BJ (cell line): Measurements from ENCODE around the gene ZFP62. TPM values are rescaled to one million over a fixed set of nuclear protein-coding genes. Genes with fewer than 3 reads are reported as not detected.
"Not testable (repeated sequence)": the region's sequence is repeated elsewhere in the genome, so short reads cannot be mapped to it uniquely, and the experiment has no call there.

Source experiments
- CTCF ChIA-PET: fragments of 350-600 bp; formaldehyde crosslinking; extraction: SDS; loops from one replicate; lab custom pipeline; 2021; ENCODE audit warnings: antibody characterized with exemption, inconsistent platforms; lab: Yijun Ruan, JAX
- POLR2A ChIA-PET: fragments of 300-600 bp; sonication (Branson Sonifier 250); formaldehyde crosslinking; extraction: SDS; loops from one replicate; lab custom pipeline; 2021; ENCODE audit warnings: antibody characterized with exemption; lab: Charles Lee
- DNase-seq: peaks from one replicate; pipeline ENCODE4 v3.0.0-alpha.2; 2011; ENCODE audit warnings: low read depth
- H3K27me3 ChIP-seq: 2 replicates; pipeline ENCODE4 v1.6.0; 2011; ENCODE audit warnings: low read length; ENCODE audit not compliant: control insufficient read depth, insufficient read depth
- H3K36me3 ChIP-seq: 2 replicates; pipeline ENCODE4 v1.5.1; 2011; ENCODE audit warnings: low read length; ENCODE audit not compliant: control insufficient read depth, insufficient read depth
- H3K4me3 ChIP-seq: 2 replicates; pipeline ENCODE4 v1.5.1; 2011; ENCODE audit warnings: low read depth, mild to moderate bottlenecking, control low read depth, low read length
- CTCF ChIP-seq: IDR thresholded peaks from 2 replicates; pipeline ENCODE4 v1.5.1; 2011; ENCODE audit warnings: low read depth, mild to moderate bottlenecking, control low read depth, inconsistent platforms, low read length, moderate library complexity; ENCODE audit not compliant: insufficient read depth
- polyA plus RNA-seq: library from polyadenylated mRNA; depleted of rRNA; stranded (reverse); fragments of >200 nt; gene quantifications from 2 replicates; pipeline ENCODE4 v1.2.3, GENCODE V29; 2011

The ZFP62 gene
- polyA plus RNA-seq, 1 experiment, result 5.4 TPM

- Histone ChIP-seq H3K4me3 (no peak overlapping the region), H3K27me3 (no peaks in the 10 kb centered on the region), H3K36me3 (no peaks in the 10 kb centered on the region)
- POLR2A ChIA-PET, result no interaction called here
- CTCF ChIA-PET, result no interaction called here
- no peak for TF ChIP-seq CTCF
- no peak for DNase-seq
Observed at GRCh38 chr5:180908400-180908799, 47.3 kb upstream of the ZFP62 start.

GRCh38 chr5:180901319-180902009, 40.4 kb upstream of the ZFP62 start:
- H3K36me3 ChIP-seq, result no peaks in the 10 kb centered on the region
- POLR2A ChIA-PET, result no interaction called here
- H3K27me3 ChIP-seq, result no peaks in the 10 kb centered on the region
- no peak overlapping the region for H3K4me3 ChIP-seq
- CTCF ChIA-PET, result no interaction called here
- DNase-seq, result no peak
- no peak for TF ChIP-seq CTCF

- ChIA-PET POLR2A (no interaction called here), CTCF (no interaction called here)
- DNase-seq, result no peak
- Histone ChIP-seq H3K36me3 (no peaks in the 10 kb centered on the region), H3K4me3 (no peak overlapping the region), H3K27me3 (no peaks in the 10 kb centered on the region)
- TF ChIP-seq CTCF, result no peak
Observed at GRCh38 chr5:180900178-180900577, 39.1 kb upstream of the ZFP62 start.

GRCh38 chr5:180898621-180899246, 37.7 kb upstream of the ZFP62 start, which contains the start of gene BTNL8:
BTNL8 (plus strand) TSS chr5:180899159; CDS start chr5:180899311, 152 bp downstream.
- no peak within 1 kb of the TSS for H3K4me3 ChIP-seq
- no peaks in the 10 kb centered on the region for H3K27me3 ChIP-seq
- POLR2A ChIA-PET, result no interaction called here
- no peak for DNase-seq
- CTCF ChIA-PET, result no interaction called here
- TF ChIP-seq CTCF, result no peak
- no peaks in the 10 kb centered on the region for H3K36me3 ChIP-seq

DNA sequence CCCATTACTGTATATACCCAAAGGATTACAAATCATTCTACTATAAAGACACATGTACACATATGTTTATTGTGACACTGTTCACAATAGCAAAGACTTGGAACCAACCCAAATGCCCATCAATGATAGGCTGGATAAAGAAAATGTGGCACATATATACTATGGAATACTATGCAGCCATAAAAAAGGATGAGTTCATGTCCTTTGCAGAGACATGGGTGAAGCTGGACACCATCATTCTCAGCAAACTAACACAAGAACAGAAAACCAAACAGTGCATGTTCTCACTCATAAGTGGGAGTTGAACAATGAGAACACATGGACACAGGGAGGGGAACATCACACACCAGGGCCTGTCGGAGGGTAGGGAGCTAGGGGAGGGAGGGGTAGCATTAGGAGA, 34.3 kb upstream of the ZFP62 start:
- DNase-seq, H3K4me3 ChIP-seq, H3K36me3 ChIP-seq, CTCF ChIA-PET, POLR2A ChIA-PET, H3K27me3 ChIP-seq: not testable (repeated sequence)
